Fibroblast of the aortic adventitia (primary cell): ENCODE measurements around the gene ITIH4. TPM values are rescaled to one million over a fixed set of nuclear protein-coding genes. Genes with fewer than 3 reads are reported as not detected.

Source experiments
- DNase-seq: peaks from one replicate; pipeline ENCODE4 v3.0.0-alpha.2; 2010; ENCODE audit warnings: low read depth
- H3K4me3 ChIP-seq: 2 replicates; pipeline ENCODE4 v1.5.1; 2011; ENCODE audit warnings: low read depth, mild to moderate bottlenecking, control low read depth, low read length, moderate library complexity
- total RNA-seq: library from RNA; depleted of rRNA; stranded (reverse); fragments of >200 nt; gene quantifications from 2 replicates; pipeline ENCODE4 v1.2.3, GENCODE V29; 2012; ENCODE audit warnings: low replicate concordance
- TF ChIP-seq, protein P1 (sequence below): IDR thresholded peaks from 2 replicates; pipeline ENCODE4 v1.5.1; 2011; ENCODE audit warnings: mild to moderate bottlenecking, low read length, control low read depth, inconsistent platforms; ENCODE audit not compliant: insufficient read depth

ITIH4 gene
- total RNA-seq, 1 donor = 0.36 TPM

DNA sequence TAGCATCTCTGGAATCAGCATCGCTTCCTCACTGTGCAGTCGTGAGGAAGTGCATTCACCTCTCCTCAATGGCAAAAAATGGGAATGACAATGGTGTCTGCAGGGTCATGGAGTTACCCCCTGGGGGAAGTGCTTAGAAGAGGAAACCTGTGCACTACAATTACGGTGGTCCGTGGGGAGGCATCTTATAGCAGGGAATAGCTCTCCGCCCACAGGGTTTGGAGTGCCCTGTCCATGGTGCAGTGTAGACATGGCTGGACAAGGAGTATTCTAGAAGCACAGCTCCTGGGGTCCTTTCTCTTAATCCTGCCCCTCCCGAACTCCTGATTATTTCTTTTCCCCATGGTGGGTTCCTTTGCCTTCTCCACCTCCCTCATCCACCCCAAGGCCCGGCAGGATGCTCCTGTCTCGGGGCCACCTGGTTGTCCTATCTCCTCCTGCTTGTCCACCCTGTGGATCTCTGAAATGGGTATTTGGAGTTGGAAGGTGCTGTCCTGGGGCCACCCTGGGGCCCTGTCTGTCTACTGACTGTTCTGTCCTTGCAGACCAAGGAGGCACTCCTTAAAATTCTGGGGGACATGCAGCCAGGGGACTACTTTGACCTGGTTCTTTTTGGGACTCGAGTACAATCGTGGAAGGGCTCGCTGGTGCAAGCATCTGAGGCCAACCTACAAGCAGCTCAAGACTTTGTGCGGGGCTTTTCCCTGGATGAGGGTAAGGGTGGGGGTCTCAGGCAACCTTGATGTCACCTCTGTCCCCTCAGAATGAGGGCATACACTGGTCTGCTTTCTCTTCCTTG is 47.9 kb downstream of the ITIH4 start:
- no peak for DNase-seq
- TF ChIP-seq, protein P1, sequence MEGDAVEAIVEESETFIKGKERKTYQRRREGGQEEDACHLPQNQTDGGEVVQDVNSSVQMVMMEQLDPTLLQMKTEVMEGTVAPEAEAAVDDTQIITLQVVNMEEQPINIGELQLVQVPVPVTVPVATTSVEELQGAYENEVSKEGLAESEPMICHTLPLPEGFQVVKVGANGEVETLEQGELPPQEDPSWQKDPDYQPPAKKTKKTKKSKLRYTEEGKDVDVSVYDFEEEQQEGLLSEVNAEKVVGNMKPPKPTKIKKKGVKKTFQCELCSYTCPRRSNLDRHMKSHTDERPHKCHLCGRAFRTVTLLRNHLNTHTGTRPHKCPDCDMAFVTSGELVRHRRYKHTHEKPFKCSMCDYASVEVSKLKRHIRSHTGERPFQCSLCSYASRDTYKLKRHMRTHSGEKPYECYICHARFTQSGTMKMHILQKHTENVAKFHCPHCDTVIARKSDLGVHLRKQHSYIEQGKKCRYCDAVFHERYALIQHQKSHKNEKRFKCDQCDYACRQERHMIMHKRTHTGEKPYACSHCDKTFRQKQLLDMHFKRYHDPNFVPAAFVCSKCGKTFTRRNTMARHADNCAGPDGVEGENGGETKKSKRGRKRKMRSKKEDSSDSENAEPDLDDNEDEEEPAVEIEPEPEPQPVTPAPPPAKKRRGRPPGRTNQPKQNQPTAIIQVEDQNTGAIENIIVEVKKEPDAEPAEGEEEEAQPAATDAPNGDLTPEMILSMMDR = no peak
- H3K4me3 ChIP-seq = no peak overlapping the region

DNA sequence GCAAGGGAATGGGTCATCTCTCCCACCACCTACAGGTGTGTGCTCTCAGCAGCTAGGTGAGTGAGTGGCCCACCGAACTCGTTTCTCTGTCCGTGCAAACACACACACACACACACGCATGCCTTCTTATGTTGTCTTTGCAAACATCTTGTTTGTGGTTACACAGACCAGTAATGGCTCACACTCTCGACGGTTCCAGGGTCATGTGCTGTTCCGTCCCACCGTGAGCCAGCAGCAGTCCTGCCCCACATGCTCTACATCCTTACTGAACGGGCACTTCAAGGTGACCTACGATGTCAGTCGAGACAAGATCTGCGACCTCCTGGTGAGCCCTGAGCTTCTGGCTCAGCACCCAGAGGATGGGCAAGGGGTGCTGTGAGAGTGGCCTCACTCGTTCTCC is 48.7 kb downstream of the ITIH4 start:
- TF ChIP-seq, protein P1 = no peak
- DNase-seq = no peak
- H3K4me3 ChIP-seq = no peak overlapping the region

DNA sequence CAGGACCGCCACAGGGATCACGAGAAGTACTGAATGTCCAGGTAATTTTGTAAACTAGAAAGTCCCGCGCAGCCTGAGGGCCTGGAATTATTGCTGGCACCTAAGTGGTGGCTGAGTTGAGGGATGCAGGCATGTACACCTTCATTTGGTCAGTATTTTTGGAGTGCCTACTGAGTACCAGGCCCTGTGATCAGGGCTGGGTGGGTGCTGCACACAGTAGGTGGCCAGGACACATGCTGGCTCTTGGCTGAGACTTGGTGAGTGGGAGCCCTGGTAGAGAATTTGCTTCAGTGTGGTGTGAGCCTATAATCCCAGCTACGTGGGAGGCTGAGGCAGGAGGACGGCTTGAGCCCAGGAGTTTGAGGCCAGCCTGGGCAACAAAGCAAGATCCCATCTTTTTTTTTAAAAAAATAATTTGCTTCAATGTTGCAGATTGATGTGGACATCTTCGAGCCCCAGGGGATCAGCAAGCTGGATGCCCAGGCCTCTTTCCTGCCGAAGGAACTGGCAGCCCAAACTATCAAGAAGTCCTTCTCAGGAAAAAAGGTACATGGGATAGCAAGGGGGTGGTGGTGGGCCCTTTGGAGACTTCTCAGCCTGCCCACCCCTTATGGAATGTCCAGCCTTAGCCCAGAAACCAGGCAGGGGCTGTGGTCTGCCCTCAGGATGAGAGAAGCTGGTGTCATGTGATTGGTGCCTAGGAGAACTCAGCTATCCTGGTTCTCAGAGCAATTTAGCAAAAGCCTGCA is 50.5 kb downstream of the ITIH4 start:
- no peak overlapping the region for H3K4me3 ChIP-seq
- no peak for DNase-seq
- TF ChIP-seq, protein P1 = no peak

DNA sequence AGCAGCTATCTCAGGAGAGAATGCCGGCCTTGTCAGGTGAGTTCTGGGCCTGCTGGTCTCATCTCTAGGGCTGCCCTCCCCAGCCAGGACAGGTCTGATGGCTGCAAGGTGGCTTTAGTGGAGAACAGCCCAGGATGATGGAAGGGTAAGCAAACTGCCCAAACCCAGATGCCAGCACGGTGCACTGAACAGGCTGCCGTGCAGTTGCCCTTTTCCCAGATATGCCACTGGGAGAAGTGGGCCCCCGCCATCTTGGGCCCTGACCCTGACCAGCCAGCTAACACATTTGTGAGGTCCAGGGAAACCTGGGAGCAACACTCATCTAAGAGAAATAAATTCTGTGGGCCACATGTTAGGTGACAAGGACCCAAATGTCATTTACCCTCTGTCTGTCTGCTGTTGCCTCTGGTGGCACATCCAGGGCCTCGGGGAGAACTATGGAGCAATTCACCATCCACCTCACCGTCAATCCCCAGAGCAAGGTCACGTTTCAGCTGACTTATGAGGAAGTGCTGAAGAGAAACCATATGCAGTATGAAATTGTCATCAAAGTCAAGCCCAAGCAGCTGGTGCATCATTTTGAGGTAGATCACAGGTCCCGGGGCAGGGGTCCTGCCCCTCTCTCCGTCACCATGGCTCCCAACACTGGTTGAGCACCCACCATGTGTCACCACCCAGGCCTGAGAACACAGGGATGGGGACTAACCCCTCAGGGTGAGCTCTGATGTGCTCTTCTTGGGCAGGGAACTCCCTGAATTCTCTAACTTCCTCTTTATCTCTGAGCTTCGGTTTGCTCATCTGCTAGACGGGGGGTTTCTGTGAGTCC is 51.2 kb downstream of the ITIH4 start:
- DNase-seq = no peak
- H3K4me3 ChIP-seq = no peak overlapping the region
- TF ChIP-seq, protein P1 = no peak

DNA sequence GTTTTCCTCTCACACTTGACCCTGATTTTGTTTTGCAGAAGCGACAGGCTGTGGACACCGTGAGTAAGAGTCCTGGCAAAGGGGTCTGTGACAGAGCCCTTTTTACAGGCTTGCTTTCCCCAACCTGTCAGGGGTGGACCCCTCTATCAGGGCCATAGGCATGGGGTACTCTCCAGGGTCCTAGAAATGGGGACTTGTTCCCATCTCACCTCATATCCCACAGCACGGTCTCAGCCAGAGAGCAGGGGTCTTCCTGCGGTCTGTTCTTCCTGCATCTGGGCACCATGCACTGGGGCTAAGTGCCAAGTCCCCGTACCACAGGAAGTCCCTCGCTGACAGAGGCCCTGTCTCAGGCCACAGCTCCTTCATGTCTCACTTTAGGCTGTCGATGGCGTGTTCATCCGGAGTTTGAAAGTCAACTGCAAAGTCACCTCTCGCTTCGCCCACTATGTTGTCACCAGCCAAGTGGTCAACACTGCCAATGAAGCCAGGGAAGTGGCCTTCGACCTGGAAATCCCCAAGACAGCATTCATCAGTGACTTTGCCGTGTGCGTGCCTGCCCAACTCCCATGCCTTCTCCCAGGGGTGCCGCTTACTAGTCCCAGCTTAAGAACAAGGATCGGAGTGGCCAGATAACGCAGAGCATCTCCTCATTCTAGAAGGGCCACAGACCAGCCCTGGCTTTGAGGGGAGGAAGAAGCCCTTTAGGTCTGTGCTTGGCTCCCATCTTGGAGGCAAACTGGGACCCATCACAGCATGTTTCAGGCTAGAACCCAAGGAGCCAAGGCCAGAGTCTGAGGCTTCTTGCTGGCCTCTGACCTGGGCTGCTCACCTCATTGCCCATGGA is 52.3 kb downstream of the ITIH4 start:
- DNase-seq = no peak
- TF ChIP-seq, protein P1 = no peak
- H3K4me3 ChIP-seq = no peak overlapping the region
